ENCODE results near the gene GRK4. TPM values are rescaled to one million over a fixed set of nuclear protein-coding genes. Genes with fewer than 3 reads are reported as not detected.

The GRK4 gene
- total RNA-seq, 3 donors from 2014 or later (not counting 1 experiment from before 2014, with no cell fraction given) = 2.0 to 6.4 (median 5.1) TPM

- no peak for ATAC-seq
- Histone ChIP-seq H3K4me1 (ENCODE audit: control insufficient read depth, insufficient read depth, low read length) (no peaks in the 10 kb centered on the region), H3K27ac (ENCODE audit: low read length) (no peak overlapping the region), H3K36me3 (ENCODE audit: control insufficient read depth, insufficient read depth, low read length) (no peaks in the 10 kb centered on the region), H3K4me3 (ENCODE audit: low read length) (no peak overlapping the region), H3K9me3 (ENCODE audit: control insufficient read depth, insufficient read depth, low read length) (no peaks in the 10 kb centered on the region), H3K27me3 (ENCODE audit: control insufficient read depth, insufficient read depth, low read length) (no peaks in the 10 kb centered on the region)
- no peaks in the 10 kb centered on the region for H3K36me3 Mint-ChIP-seq
- WGBS (ENCODE audit: insufficient coverage) = 89% methylated on average over 16 of the region's 17 CpGs
- no peak overlapping the region for H3K27ac Mint-ChIP-seq
- intact Hi-C loops (cut with micrococcal nuclease) = no loop called here
- H3K4me3 Mint-ChIP-seq = no peak overlapping the region
- DNase-seq = no peak
- no peak for TF ChIP-seq CTCF (IDR thresholded peaks at IDR 0.05)
- H3K4me1 Mint-ChIP-seq = no peaks in the 10 kb centered on the region
- H3K27me3 Mint-ChIP-seq (ENCODE audit: low read depth in 2 of 2) = peaks cover 0 to 3% of the 10 kb centered on the region in 2 donors
- no peaks in the 10 kb centered on the region for H3K9me3 Mint-ChIP-seq
These were observed 48.3 kb downstream of the GRK4 start for GRCh38 chr4:3011456-3012220.

- no peaks in the 10 kb centered on the region for H3K4me1 ChIP-seq (ENCODE audit: control insufficient read depth, insufficient read depth, low read length)
- H3K27me3 ChIP-seq (ENCODE audit: control insufficient read depth, insufficient read depth, low read length) = no peaks in the 10 kb centered on the region
- no peaks in the 10 kb centered on the region for H3K9me3 Mint-ChIP-seq
- no peak overlapping the region for H3K4me3 Mint-ChIP-seq
- no peak overlapping the region for H3K4me3 ChIP-seq (ENCODE audit: low read length)
- no peak for ATAC-seq
- WGBS (ENCODE audit: insufficient coverage) = 95% methylated on average over 7 of the region's 7 CpGs
- H3K27me3 Mint-ChIP-seq (ENCODE audit: low read depth in 2 of 2) = peaks cover 0 to 6% of the 10 kb centered on the region in 2 donors
- H3K36me3 ChIP-seq (ENCODE audit: control insufficient read depth, insufficient read depth, low read length) = no peaks in the 10 kb centered on the region
- H3K27ac ChIP-seq (ENCODE audit: low read length) = no peak overlapping the region
- no peak for DNase-seq
- intact Hi-C loops (cut with micrococcal nuclease) = no loop called here
- H3K9me3 ChIP-seq (ENCODE audit: control insufficient read depth, insufficient read depth, low read length) = no peaks in the 10 kb centered on the region
- H3K4me1 Mint-ChIP-seq = no peaks in the 10 kb centered on the region
- no peaks in the 10 kb centered on the region for H3K36me3 Mint-ChIP-seq
- no peak overlapping the region for H3K27ac Mint-ChIP-seq
- no peak for TF ChIP-seq CTCF (IDR thresholded peaks at IDR 0.05)
These were observed 50.0 kb downstream of the GRK4 start for GRCh38 chr4:3013323-3013722.

- no peaks in the 10 kb centered on the region for H3K9me3 ChIP-seq (ENCODE audit: control insufficient read depth, insufficient read depth, low read length)
- no peaks in the 10 kb centered on the region for H3K9me3 Mint-ChIP-seq
- 64% methylated on average over 8 of the region's 8 CpGs for WGBS (ENCODE audit: insufficient coverage)
- intact Hi-C loops (cut with micrococcal nuclease) = no loop called here
- no peak for ATAC-seq
- no peak overlapping the region for H3K4me3 ChIP-seq (ENCODE audit: low read length)
- no peaks in the 10 kb centered on the region for H3K4me1 Mint-ChIP-seq
- H3K27ac Mint-ChIP-seq = no peak overlapping the region
- H3K27me3 Mint-ChIP-seq (ENCODE audit: low read depth in 2 of 2) = peaks cover 0 to 6% of the 10 kb centered on the region in 2 donors
- DNase-seq = no peak
- no peaks in the 10 kb centered on the region for H3K36me3 ChIP-seq (ENCODE audit: control insufficient read depth, insufficient read depth, low read length)
- H3K36me3 Mint-ChIP-seq = no peaks in the 10 kb centered on the region
- no peak overlapping the region for H3K27ac ChIP-seq (ENCODE audit: low read length)
- TF ChIP-seq CTCF (IDR thresholded peaks at IDR 0.05) = no peak
- H3K4me1 ChIP-seq (ENCODE audit: control insufficient read depth, insufficient read depth, low read length) = no peaks in the 10 kb centered on the region
- no peak overlapping the region for H3K4me3 Mint-ChIP-seq
- H3K27me3 ChIP-seq (ENCODE audit: control insufficient read depth, insufficient read depth, low read length) = no peaks in the 10 kb centered on the region
These were observed 50.5 kb downstream of the GRK4 start for GRCh38 chr4:3013839-3014350.
